H1 (cell line): ENCODE results near the gene BRD1. TPM values are rescaled to one million over a fixed set of nuclear protein-coding genes. Genes with fewer than 3 reads are reported as not detected.

Experiments
- CBX5 ChIP-seq: fragments of 300-800, 300-1000 bp; sonication (generic); IDR thresholded peaks from 2 replicates; pipeline ENCODE4 v1.7.1; 2016; ENCODE audit warnings: antibody characterized with exemption, low read length, low read depth
- FOSL1 ChIP-seq: IDR thresholded peaks from 2 replicates; pipeline ENCODE4 v1.6.1; 2011; ENCODE audit warnings: mild to moderate bottlenecking, low read depth, low read length, moderate library complexity; ENCODE audit not compliant: insufficient read depth
- HDAC2 ChIP-seq, 2 experiments: fragments of 300-600 bp in 1 of 2; sonication (generic) in 1 of 2; IDR thresholded peaks; 2 replicates each; pipeline ENCODE4 v1.6.1; 2011 to 2012; ENCODE audit warnings: low read depth in 2 of 2, low read length in 2 of 2, mild to moderate bottlenecking in 2 of 2, moderate library complexity in 2 of 2, borderline replicate concordance in 1 of 2, inconsistent platforms in 1 of 2
- JUN ChIP-seq: IDR thresholded peaks from 2 replicates; pipeline ENCODE4 v1.6.1; 2011; ENCODE audit warnings: low read depth, mild to moderate bottlenecking, improper control_type of control experiment, low read length
- polyA plus RNA-seq, 7 experiments: library from polyadenylated mRNA; depleted of rRNA in 3 of 7; stranded (reverse) in 5 of 7; unstranded in 2 of 7; fragments of >200 nt in 5 of 7; fragments of 200-250 nt in 2 of 7; gene quantifications; 1 replicate in 5 of 7; 2 replicates in 1 of 7; 4 replicates in 1 of 7; pipeline versions ENCODE4 v1.2.1 to v1.2.3, GENCODE V29; 2011 to 2013; ENCODE audit warnings: missing spikeins in 2 of 7, mixed read lengths in 2 of 7
- total RNA-seq: library from RNA; stranded (reverse); fragmentation: NEBNext Ultra II Directional; extraction: Animal tissue kit (Norgen Biotek cat#: 25700); gene quantifications from 2 replicates; pipeline ENCODE4 v1.2.1, GENCODE V29; 2021
- TF ChIP-seq, protein P1 (sequence below): IDR thresholded peaks from 2 replicates; pipeline ENCODE4 v1.6.1; 2012; ENCODE audit warnings: low read length, inconsistent platforms

The BRD1 gene
- total and polyA plus RNA-seq, 2 of the 8 experiments (the other 6 are each of a cell fraction or from before 2014, with no cell fraction given): 6.8 to 34.0 TPM

- TF ChIP-seq FOSL1: no peak
- no peak for TF ChIP-seq HDAC2 (IDR thresholded peaks at IDR 0.05; ENCODE audit: borderline replicate concordance in 1 of 2, low read depth in 2 of 2, low read length in 2 of 2)
- TF ChIP-seq CBX5: no peak
- TF ChIP-seq JUN: no peak
- TF ChIP-seq, protein P1, sequence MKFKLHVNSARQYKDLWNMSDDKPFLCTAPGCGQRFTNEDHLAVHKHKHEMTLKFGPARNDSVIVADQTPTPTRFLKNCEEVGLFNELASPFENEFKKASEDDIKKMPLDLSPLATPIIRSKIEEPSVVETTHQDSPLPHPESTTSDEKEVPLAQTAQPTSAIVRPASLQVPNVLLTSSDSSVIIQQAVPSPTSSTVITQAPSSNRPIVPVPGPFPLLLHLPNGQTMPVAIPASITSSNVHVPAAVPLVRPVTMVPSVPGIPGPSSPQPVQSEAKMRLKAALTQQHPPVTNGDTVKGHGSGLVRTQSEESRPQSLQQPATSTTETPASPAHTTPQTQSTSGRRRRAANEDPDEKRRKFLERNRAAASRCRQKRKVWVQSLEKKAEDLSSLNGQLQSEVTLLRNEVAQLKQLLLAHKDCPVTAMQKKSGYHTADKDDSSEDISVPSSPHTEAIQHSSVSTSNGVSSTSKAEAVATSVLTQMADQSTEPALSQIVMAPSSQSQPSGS: no peak
These were observed 45.7 kb upstream of the BRD1 start (continued) for GRCh38 chr22:49873228-49873940.
